ENCODE measurements around the gene DCPS.

GRCh38 chr11:126328938-126329643 lies 25.2 kb downstream of the DCPS start:
- TF ChIP-seq CTCF (IDR thresholded peaks at IDR 0.05; ENCODE audit: insufficient read depth, low read depth, low read length) (no peak), EZH2 (IDR thresholded peaks at IDR 0.05; ENCODE audit: insufficient read depth, low read length) (no peak)

Measured in astrocyte (in vitro differentiated cells and primary cell).